GM12878 (cell line): ENCODE data around the gene PLBD1. TPM values are rescaled to one million over a fixed set of nuclear protein-coding genes. Genes with fewer than 3 reads are reported as not detected.

Experiments
- ATAC-seq: fragments of 200-7000 bp; cut with Tn5 transposase; 3 replicates; pipeline ENCODE4 v1.9.1; 2020; ENCODE audit warnings: mild to moderate bottlenecking, moderate library complexity
- BruUV-seq: library from RNA; stranded (reverse); fragments of 400-500 nt; replicated peaks from 2 replicates; lab custom pipeline; 2021; lab: Mats Ljungman, UMichigan
- CTCF ChIA-PET: fragments of 300-600 bp; sonication (Branson Sonifier 250); formaldehyde crosslinking; extraction: SDS; loops from one replicate; lab custom pipeline; 2021; ENCODE audit warnings: inconsistent platforms; lab: Yijun Ruan, JAX
- POLR2A ChIA-PET: fragments of 350-600 bp; formaldehyde crosslinking; extraction: SDS; loops from one replicate; lab custom pipeline; 2021; ENCODE audit warnings: inconsistent platforms; lab: Charles Lee
- RAD21 ChIA-PET: fragments of 300-600 bp; sonication (Branson Sonifier 250); formaldehyde crosslinking; loops from one replicate; lab custom pipeline; 2023; ENCODE audit warnings: antibody characterized with exemption; ENCODE audit not compliant: unreplicated experiment; lab: Charles Lee
- SMC1A ChIA-PET: fragments of 300-600 bp; sonication (Branson Sonifier 250); formaldehyde crosslinking; loops from one replicate; lab custom pipeline; 2023; ENCODE audit not compliant: unreplicated experiment, uncharacterized antibody; lab: Charles Lee
- DNase-seq: peaks from one replicate; pipeline ENCODE4 v3.0.0-alpha.2; 2011; ENCODE audit warnings: low read depth, low spot score
- FAIRE-seq: peaks from 3 replicates; lab custom pipeline; 2011; peaks lifted over from hg19 to GRCh38; lab: Jason Lieb, UNC
- H2AFZ ChIP-seq: 2 replicates; pipeline ENCODE4 v1.6.0; 2011; ENCODE audit warnings: low read depth, low read length, control low read depth; ENCODE audit not compliant: control insufficient read depth
- H3K27ac ChIP-seq: 2 replicates; pipeline ENCODE4 v1.5.1; 2011; ENCODE audit warnings: control low read depth; ENCODE audit not compliant: control insufficient read depth, insufficient read depth
- H3K27me3 ChIP-seq, 2 experiments: replicated peaks in 1 of 2; 2 replicates each; pipeline versions ENCODE4 v1.6.0 to v1.6.1; 2011; ENCODE audit warnings: low read length in 1 of 2; ENCODE audit not compliant: control insufficient read depth in 2 of 2, insufficient read depth in 2 of 2
- H3K36me3 ChIP-seq, 2 experiments: 2 replicates each; pipeline ENCODE4 v1.5.1; 2011; ENCODE audit warnings: low read length in 1 of 2; ENCODE audit not compliant: control insufficient read depth in 2 of 2, insufficient read depth in 2 of 2
- H3K4me1 ChIP-seq: 2 replicates; pipeline ENCODE4 v1.6.1; 2011; ENCODE audit warnings: mild to moderate bottlenecking, low read length, moderate library complexity, mixed read lengths; ENCODE audit not compliant: control insufficient read depth, insufficient read depth
- H3K4me2 ChIP-seq: 2 replicates; pipeline ENCODE4 v1.6.0; 2011; ENCODE audit warnings: control low read depth; ENCODE audit not compliant: control insufficient read depth, insufficient read depth
- H3K4me3 ChIP-seq: fragments of 200-600 bp; sonication (generic); 2 replicates; pipeline ENCODE4 v1.5.1; 2016
- H3K79me2 ChIP-seq: 2 replicates; pipeline ENCODE4 v1.6.0; 2011; ENCODE audit warnings: low read length; ENCODE audit not compliant: control insufficient read depth, insufficient read depth
- H3K9ac ChIP-seq: 2 replicates; pipeline ENCODE4 v1.8.0; 2011; ENCODE audit warnings: low read length, control low read depth, mixed read lengths; ENCODE audit not compliant: control insufficient read depth, insufficient read depth
- H3K9me3 ChIP-seq: replicated peaks from 3 replicates; pipeline ENCODE4 v1.5.1; 2011; ENCODE audit warnings: mild to moderate bottlenecking, low read length; ENCODE audit not compliant: control insufficient read depth, insufficient read depth
- H4K20me1 ChIP-seq: 2 replicates; pipeline ENCODE4 v1.6.0; 2011; ENCODE audit not compliant: control insufficient read depth, insufficient read depth
- BCL3 ChIP-seq: IDR thresholded peaks from 2 replicates; pipeline ENCODE4 v1.6.1; 2011; ENCODE audit warnings: borderline replicate concordance, low read depth, mild to moderate bottlenecking, moderate library complexity, low read length; ENCODE audit not compliant: insufficient read depth, poor library complexity, severe bottlenecking
- CBX5 ChIP-seq: sonication (generic); IDR thresholded peaks from 2 replicates; pipeline ENCODE4 v1.6.1; 2016; ENCODE audit warnings: low read depth, moderate library complexity, mild to moderate bottlenecking, inconsistent platforms
- E2F4 ChIP-seq: IDR thresholded peaks from 2 replicates; pipeline ENCODE4 v1.6.1; 2012; ENCODE audit warnings: low read depth, low read length, improper control_type of control experiment
- EP300 ChIP-seq, 2 experiments: fragments of 150-350 bp in 1 of 2; IDR thresholded peaks; 2 replicates each; pipeline ENCODE4 v1.6.1; 2011 to 2012; ENCODE audit warnings: low read depth in 2 of 2, low read length in 2 of 2, borderline replicate concordance in 1 of 2, improper control_type of control experiment in 1 of 2, inconsistent platforms in 1 of 2; ENCODE audit not compliant: control insufficient read depth in 1 of 2
- ETV6 ChIP-seq, 2 experiments: fragments of 450-650 bp in 1 of 2; IDR thresholded peaks in 1 of 2; conservative IDR thresholded peaks in 1 of 2; 2 replicates each; pipeline ENCODE4 v1.6.1; 2014; ENCODE audit warnings: antibody characterized with exemption in 1 of 2, borderline replicate concordance in 1 of 2, low read depth in 1 of 2, mild to moderate bottlenecking in 1 of 2, moderate library complexity in 1 of 2
- EZH2 ChIP-seq: IDR thresholded peaks from 2 replicates; pipeline ENCODE4 v1.6.1; 2012; ENCODE audit warnings: low read depth, mild to moderate bottlenecking, control low read depth, inconsistent platforms, low read length, borderline replicate concordance; ENCODE audit not compliant: control insufficient read depth
- MEF2B ChIP-seq: fragments of 450-650 bp; IDR thresholded peaks from 2 replicates; pipeline ENCODE4 v1.6.1; 2018; ENCODE audit warnings: mild to moderate bottlenecking, moderate library complexity; ENCODE audit not compliant: partially characterized antibody, poor library complexity, severe bottlenecking
- RB1 ChIP-seq: fragments of 450-650 bp; formaldehyde crosslinking; IDR thresholded peaks from 2 replicates; pipeline ENCODE4 v1.6.1; 2017; ENCODE audit warnings: mild to moderate bottlenecking, borderline replicate concordance
- SIN3A ChIP-seq: IDR thresholded peaks from 2 replicates; pipeline ENCODE4 v1.6.1; 2012; ENCODE audit warnings: low read depth, low read length, improper control_type of control experiment
- SUPT20H ChIP-seq: IDR thresholded peaks from 2 replicates; pipeline ENCODE4 v1.6.1; 2011; ENCODE audit warnings: low read depth, mild to moderate bottlenecking, low read length, moderate library complexity, borderline replicate concordance; ENCODE audit not compliant: control insufficient read depth
- SUZ12 ChIP-seq: fragments of 200-600 bp; sonication (generic); IDR thresholded peaks from one replicate; pipeline ENCODE4 v1.6.1; 2018; ENCODE audit warnings: antibody characterized with exemption, mild to moderate bottlenecking; ENCODE audit not compliant: unreplicated experiment
- TAF1 ChIP-seq: IDR thresholded peaks from 2 replicates; pipeline ENCODE4 v1.6.1; 2011; ENCODE audit warnings: mild to moderate bottlenecking, low read depth, low read length, borderline replicate concordance
- WRNIP1 ChIP-seq: IDR thresholded peaks from 2 replicates; pipeline ENCODE4 v1.6.1; 2011; ENCODE audit warnings: low read depth, low read length, improper control_type of control experiment, borderline replicate concordance
- in situ Hi-C: fragments of 300-500 bp; cut with MboI; formaldehyde crosslinking; loops from 9 replicates; pipeline ENCODE4 v1.14.3; 2018; ENCODE audit warnings: mixed read lengths
- intact Hi-C: fragments of 100-400 bp; cut with micrococcal nuclease; formaldehyde crosslinking; loops from one replicate; pipeline ENCODE4 v1.14.2; 2022; ENCODE audit not compliant: unreplicated experiment
- polyA plus RNA-seq, 11 experiments: library from polyadenylated mRNA; depleted of rRNA in 4 of 11; unstranded in 6 of 11; stranded (reverse) in 5 of 11; fragments of >200 nt; fragmentation: Nextera tagmentation in 4 of 11; fragmentation: Illumina TruSeq in 1 of 11; extraction: Ambion mirVana in 4 of 11; extraction: Trizol in 1 of 11; gene quantifications; 1 replicate in 1 of 11; 2 replicates in 10 of 11; pipeline versions ENCODE4 v1.2.1 to v1.2.3, GENCODE V29; 2011 to 2016; ENCODE audit warnings: inconsistent platforms in 2 of 11, missing spikeins in 2 of 11, low read depth in 1 of 11
- total RNA-seq, 4 experiments: library from RNA; depleted of rRNA in 3 of 4; stranded (reverse); fragments of >200 nt in 3 of 4; fragmentation: Illumina TruSeq in 1 of 4; extraction: Trizol in 1 of 4; gene quantifications; 2 replicates each; pipeline versions ENCODE4 v1.2.1 to v1.2.3, GENCODE V29; 2013 to 2021

PLBD1 gene
- total and polyA plus RNA-seq, 10 of the 15 experiments (the other 5 are each of a cell fraction or from before 2014, with no cell fraction given) = 0.19 to 0.54 (median 0.27) TPM; not detected in 1

- no peak for TF ChIP-seq BCL3
- TF ChIP-seq E2F4 = no peak
- TF ChIP-seq CBX5 = no peak
Observed at GRCh38 chr12:14611640-14612203, 44.0 kb upstream of the PLBD1 start (continued).

- Histone ChIP-seq H3K27ac (no peak overlapping the region), H3K9me3 (peaks cover 12% of the 10 kb centered on the region), H3K9ac (no peak overlapping the region), H3K27me3 (no peaks in the 10 kb centered on the region), H3K4me1 (no peaks in the 10 kb centered on the region), H3K79me2 (no peaks in the 10 kb centered on the region), H4K20me1 (no peaks in the 10 kb centered on the region), H2AFZ (no peak overlapping the region), H3K4me3 (no peak overlapping the region), H3K36me3 (no peaks in the 10 kb centered on the region), H3K4me2 (no peak overlapping the region)
- BruUV-seq = no TSS peak
- ChIA-PET SMC1A (no interaction called here), POLR2A (no interaction called here), RAD21 (no interaction called here), CTCF (interaction anchor here (1.1 to 1.8 kb wide), 2 partner anchors 21 to 35 kb away, joined by 3 to 6 read pairs; no protein-coding TSS in a partner anchor)
- in situ Hi-C loops = no loop called here
- ATAC-seq (no peak), FAIRE-seq (no peak), DNase-seq (no peak)
- no peak for TF ChIP-seq TAF1
- no peak for TF ChIP-seq EZH2
- no peak for TF ChIP-seq WRNIP1
- TF ChIP-seq RB1 = no peak
- no peak for TF ChIP-seq CBX5
- no peak for TF ChIP-seq MEF2B
- TF ChIP-seq EP300 (IDR thresholded peaks at IDR 0.05; ENCODE audit: borderline replicate concordance in 1 of 2, control insufficient read depth in 1 of 2, low read depth in 2 of 2, low read length in 2 of 2) = no peak
- no peak for TF ChIP-seq SUPT20H
- no peak for TF ChIP-seq SIN3A
- no peak for TF ChIP-seq ETV6 (conservative IDR thresholded peaks at IDR 0.05 in 1 of 2, IDR thresholded peaks at IDR 0.05 in 1 of 2; ENCODE audit: borderline replicate concordance in 1 of 2, low read depth in 1 of 2)
- no peak for TF ChIP-seq SUZ12
- intact Hi-C loops = no loop called here
Observed at GRCh38 chr12:14607568-14607967, 39.9 kb upstream of the PLBD1 start.
